GM23338 (cell line): Measurements from ENCODE around the gene ARL15.

ENCODE experiments used
- CTCF ChIP-seq, 2 experiments: fragments of 200-600 bp in 1 of 2; sonication (generic) in 1 of 2; conservative IDR thresholded peaks; 2 replicates each; pipeline versions ENCODE4 v1.5.1 to v1.6.1; 2016 to 2017; ENCODE audit warnings: antibody characterized with exemption in 2 of 2, low read depth in 2 of 2, mild to moderate bottlenecking in 2 of 2, moderate library complexity in 1 of 2
- ETS1 ChIP-seq: IDR thresholded peaks from 2 replicates; pipeline ENCODE4 v1.6.1; 2016; ENCODE audit warnings: antibody characterized with exemption
- EZH2 ChIP-seq: fragments of 200-600 bp; sonication (generic); IDR thresholded peaks from one replicate; pipeline ENCODE4 v1.8.0; 2017; ENCODE audit warnings: antibody characterized with exemption, mild to moderate bottlenecking, low read depth; ENCODE audit not compliant: unreplicated experiment
- JUNB ChIP-seq: IDR thresholded peaks from one replicate; pipeline ENCODE4 v1.6.1; 2016; ENCODE audit warnings: antibody characterized with exemption; ENCODE audit not compliant: unreplicated experiment
- POLR2AphosphoS5 ChIP-seq: IDR thresholded peaks from 2 replicates; pipeline ENCODE4 v1.6.1; 2016; ENCODE audit warnings: antibody characterized with exemption, low read depth
- REST ChIP-seq: IDR thresholded peaks from one replicate; pipeline ENCODE4 v1.6.1; 2018; ENCODE audit warnings: antibody characterized with exemption; ENCODE audit not compliant: unreplicated experiment
- ZNF114 ChIP-seq: fragments of 250-450 bp; sonication (Bioruptor Pico); IDR thresholded peaks from 2 replicates; pipeline ENCODE4 v1.5.0; 2020; ENCODE audit warnings: mild to moderate bottlenecking, moderate library complexity

- TF ChIP-seq CTCF (conservative IDR thresholded peaks at IDR 0.05; ENCODE audit: low read depth in 2 of 2), result no peak
- TF ChIP-seq POLR2AphosphoS5, result no peak
- TF ChIP-seq EZH2, result no peak
- no peak for TF ChIP-seq JUNB
- TF ChIP-seq ETS1, result no peak
- no peak for TF ChIP-seq REST
- no peak for TF ChIP-seq ZNF114 (CRISPR knock-in tag)
These were observed 353.7 kb downstream of the ARL15 start for GRCh38 chr5:53956632-53957031.
